HT1080 (cell line): ENCODE results near the gene TTR. TPM values are rescaled to one million over a fixed set of nuclear protein-coding genes. Genes with fewer than 3 reads are reported as not detected.

Experiments
- total RNA-seq: library from RNA; depleted of rRNA; stranded (reverse); fragments of >200 nt; shearing (Covaris generic); gene quantifications from 2 replicates; pipeline ENCODE4 v1.2.3, GENCODE V29; 2014; rRNA removed

TTR gene
- total RNA-seq, 1 experiment from 2014 or later = not detected

Other genes starting within 250 kb of the TTR start
- not detected in 2 replicates for gene DSG4, start 215.1 kb upstream of the TTR start, total RNA-seq
- not detected in 2 replicates for gene DSG3, start 144.1 kb upstream of the TTR start, total RNA-seq
- gene DSG2, start 93.7 kb upstream of the TTR start, total RNA-seq = 25.1 and 30.0 TPM in 2 replicates
- gene B4GALT6, start 92.7 kb downstream of the TTR start, total RNA-seq = 22.1 and 29.3 TPM in 2 replicates
- not detected in 2 replicates for gene SLC25A52, start 169.0 kb downstream of the TTR start, total RNA-seq